Liver (tissue), 9 donors: ENCODE results near the gene ARHGAP4. TPM values are rescaled to one million over a fixed set of nuclear protein-coding genes. Genes with fewer than 3 reads are reported as not detected.

Experiments used
- DNase-seq: peaks from one replicate; pipeline ENCODE4 v3.0.0-alpha.2; 2017; ENCODE audit warnings: low spot score
- H3K27ac ChIP-seq, 2 donors: one replicate each; pipeline ENCODE4 v1.7.0; 2013; ENCODE audit warnings: inconsistent platforms in 2 of 2, low read length in 2 of 2, control low read depth in 1 of 2, low read depth in 1 of 2, mild to moderate bottlenecking in 1 of 2
- H3K27me3 ChIP-seq, 4 donors: one replicate each; pipeline versions ENCODE4 v1.6.1 to v1.7.0; 2013; ENCODE audit warnings: low read length in 3 of 4, inconsistent platforms in 1 of 4, mild to moderate bottlenecking in 1 of 4, moderate library complexity in 1 of 4; ENCODE audit not compliant: control insufficient read depth in 4 of 4, insufficient read depth in 4 of 4
- H3K36me3 ChIP-seq, 4 donors: one replicate each; pipeline versions ENCODE4 v1.6.1 to v1.7.0; 2013; ENCODE audit warnings: low read length in 3 of 4, mild to moderate bottlenecking in 3 of 4, low read depth in 1 of 4, moderate library complexity in 1 of 4; ENCODE audit not compliant: control insufficient read depth in 4 of 4, insufficient read depth in 3 of 4
- H3K4me1 ChIP-seq, 4 donors: one replicate each; pipeline versions ENCODE4 v1.6.1 to v1.7.0; 2013; ENCODE audit warnings: low read length in 3 of 4, mild to moderate bottlenecking in 3 of 4, moderate library complexity in 1 of 4; ENCODE audit not compliant: control insufficient read depth in 4 of 4, insufficient read depth in 4 of 4
- H3K4me3 ChIP-seq, 3 donors: one replicate each; pipeline versions ENCODE4 v1.6.1 to v1.7.0; 2013; ENCODE audit warnings: low read length in 3 of 3, control low read depth in 1 of 3, low read depth in 1 of 3, mild to moderate bottlenecking in 1 of 3
- H3K9ac ChIP-seq, 2 donors: one replicate each; pipeline ENCODE4 v1.7.0; 2013; ENCODE audit warnings: low read length in 2 of 2, mild to moderate bottlenecking in 2 of 2, moderate library complexity in 2 of 2, control low read depth in 1 of 2, low read depth in 1 of 2
- H3K9me3 ChIP-seq, 4 donors: one replicate each; pipeline versions ENCODE4 v1.6.1 to v1.7.0; 2013; ENCODE audit warnings: low read length in 3 of 4; ENCODE audit not compliant: control insufficient read depth in 4 of 4
- ATF3 ChIP-seq: IDR thresholded peaks from 2 replicates; pipeline ENCODE4 v1.6.1; 2016; ENCODE audit warnings: antibody characterized with exemption
- CTCF ChIP-seq: fragments of 150-350 bp; IDR thresholded peaks from 2 replicates; pipeline ENCODE4 v1.5.1; 2017; ENCODE audit warnings: improper control_type of control experiment, low read depth, low read length; ENCODE audit not compliant: missing input control
- EGR1 ChIP-seq, 2 donors: IDR thresholded peaks; 2 replicates each; pipeline ENCODE4 v1.6.1; 2016 to 2018; ENCODE audit warnings: antibody characterized with exemption in 2 of 2, low read depth in 2 of 2
- FOXA1 ChIP-seq: IDR thresholded peaks from 2 replicates; pipeline ENCODE4 v1.6.1; 2016; ENCODE audit warnings: antibody characterized with exemption
- FOXA2 ChIP-seq: IDR thresholded peaks from 2 replicates; pipeline ENCODE4 v1.6.1; 2016; ENCODE audit warnings: antibody characterized with exemption
- GABPA ChIP-seq, 2 donors: IDR thresholded peaks in 1 of 2; conservative IDR thresholded peaks in 1 of 2; 2 replicates each; pipeline ENCODE4 v1.6.1; 2016; ENCODE audit warnings: antibody characterized with exemption in 2 of 2, mild to moderate bottlenecking in 1 of 2, moderate library complexity in 1 of 2
- HNF4A ChIP-seq, 2 donors: conservative IDR thresholded peaks; 2 replicates each; pipeline ENCODE4 v1.6.1; 2016; ENCODE audit warnings: antibody characterized with exemption in 2 of 2, mild to moderate bottlenecking in 2 of 2
- HNF4G ChIP-seq: IDR thresholded peaks from 2 replicates; pipeline ENCODE4 v1.6.1; 2016; ENCODE audit warnings: antibody characterized with exemption
- JUND ChIP-seq, 2 donors: IDR thresholded peaks; 2 replicates each; pipeline ENCODE4 v1.6.1; 2016; ENCODE audit warnings: antibody characterized with exemption in 2 of 2
- MAX ChIP-seq: IDR thresholded peaks from 2 replicates; pipeline ENCODE4 v1.6.1; 2016; ENCODE audit warnings: antibody characterized with exemption
- NR2F2 ChIP-seq: IDR thresholded peaks from 2 replicates; pipeline ENCODE4 v1.6.1; 2016; ENCODE audit warnings: antibody characterized with exemption
- RAD21 ChIP-seq, 2 donors: IDR thresholded peaks; 2 replicates each; pipeline ENCODE4 v1.6.1; 2016; ENCODE audit warnings: antibody characterized with exemption in 2 of 2, mild to moderate bottlenecking in 2 of 2
- REST ChIP-seq: IDR thresholded peaks from 2 replicates; pipeline ENCODE4 v1.6.1; 2016; ENCODE audit warnings: antibody characterized with exemption, mild to moderate bottlenecking
- RXRA ChIP-seq, 2 donors: IDR thresholded peaks; 2 replicates each; pipeline ENCODE4 v1.6.1; 2017 to 2018; ENCODE audit warnings: antibody characterized with exemption in 2 of 2, mild to moderate bottlenecking in 1 of 2
- SP1 ChIP-seq: IDR thresholded peaks from 2 replicates; pipeline ENCODE4 v1.6.1; 2018; ENCODE audit warnings: antibody characterized with exemption, mild to moderate bottlenecking
- TAF1 ChIP-seq: conservative IDR thresholded peaks from 2 replicates; pipeline ENCODE4 v1.6.1; 2016; ENCODE audit warnings: antibody characterized with exemption, mild to moderate bottlenecking
- YY1 ChIP-seq: IDR thresholded peaks from 2 replicates; pipeline ENCODE4 v1.6.1; 2016; ENCODE audit warnings: antibody characterized with exemption, mild to moderate bottlenecking
- ZBTB33 ChIP-seq: IDR thresholded peaks from 2 replicates; pipeline ENCODE4 v1.6.1; 2016; ENCODE audit warnings: antibody characterized with exemption
- WGBS: extraction: QIAGEN DNeasy Blood & Tissue Kit; methylation state at CpG from one replicate; pipeline ENCODE4 v1.1.7; 2013; 5-methylcytosine and 5-hydroxymethylcytosine counted together
- polyA plus RNA-seq, 2 donors: library from polyadenylated mRNA; stranded (reverse) in 1 of 2; unstranded in 1 of 2; fragments of 200-250 nt in 1 of 2; fragments of >200 nt in 1 of 2; fragmentation: Nextera tagmentation in 1 of 2; extraction: Ambion mirVana in 1 of 2; gene quantifications; one replicate each; pipeline versions ENCODE4 v1.2.1 to v1.2.3, GENCODE V29; 2013 to 2015
- total RNA-seq, 2 donors: library from RNA; depleted of rRNA; stranded (reverse); fragments of >200 nt; gene quantifications; one replicate each; pipeline ENCODE4 v1.2.3, GENCODE V29; 2014
- donor health status: healthy.
- donor health status: healthy.
- donor health status: healthy.
- donor health status: healthy.
- donor health status: healthy.

ARHGAP4 gene
- total and polyA plus RNA-seq, 4 donors, result 3.3 to 28.1 (median 10.2) TPM

- H3K36me3 ChIP-seq, result no peaks in the 10 kb centered on the region
- no peaks in the 10 kb centered on the region for H3K27me3 ChIP-seq
- no peak overlapping the region for H3K9ac ChIP-seq
- DNase-seq, result no peak
- WGBS, result 82% methylated on average over 12 of the region's 12 CpGs
- H3K27ac ChIP-seq, result no peak overlapping the region
- peaks cover 0 to 8% (median 4%) of the 10 kb centered on the region in 4 donors for H3K4me1 ChIP-seq
- H3K4me3 ChIP-seq, result no peak overlapping the region
- no peaks in the 10 kb centered on the region for H3K9me3 ChIP-seq
- TF ChIP-seq TAF1 (no peak), SP1 (no peak), NR2F2 (no peak), YY1 (no peak), EGR1 (IDR thresholded peaks at IDR 0.05; ENCODE audit: low read depth in 2 of 2) (no peak)
Observed at GRCh38 chrX:153907456-153907855, 18.6 kb downstream of the ARHGAP4 start.

GRCh38 chrX:153906126-153906917 lies 19.7 kb downstream of the ARHGAP4 start:
- DNase-seq, result no peak
- WGBS, result 79% methylated on average over 27 of the region's 27 CpGs
- Histone ChIP-seq H3K4me1 (peaks cover 0 to 10% (median 4%) of the 10 kb centered on the region in 4 donors), H3K9ac (no peak overlapping the region), H3K27ac (no peak overlapping the region), H3K9me3 (no peaks in the 10 kb centered on the region), H3K36me3 (no peaks in the 10 kb centered on the region), H3K4me3 (no peak overlapping the region), H3K27me3 (no peaks in the 10 kb centered on the region)
- no peak for TF ChIP-seq GABPA (IDR thresholded peaks at IDR 0.05 in 1 of 2, conservative IDR thresholded peaks at IDR 0.05 in 1 of 2)
- TF ChIP-seq SP1, result no peak
- TF ChIP-seq REST, result no peak
- no peak for TF ChIP-seq FOXA2
- no peak for TF ChIP-seq HNF4A (conservative IDR thresholded peaks at IDR 0.05)
- TF ChIP-seq HNF4G, result no peak
- no peak for TF ChIP-seq MAX
- TF ChIP-seq TAF1, result no peak
- TF ChIP-seq EGR1 (IDR thresholded peaks at IDR 0.05; ENCODE audit: low read depth in 2 of 2), result no peak
- no peak for TF ChIP-seq FOXA1
- no peak for TF ChIP-seq ZBTB33
- TF ChIP-seq YY1, result no peak
- TF ChIP-seq RAD21 (IDR thresholded peaks at IDR 0.05), result no peak
- TF ChIP-seq CTCF, result no peak
- no peak for TF ChIP-seq RXRA (IDR thresholded peaks at IDR 0.05)
- TF ChIP-seq NR2F2, result no peak
- no peak for TF ChIP-seq JUND (IDR thresholded peaks at IDR 0.05)
- TF ChIP-seq ATF3, result no peak
